Prostate gland (tissue), 2 donors: ENCODE data around the gene GSTM3.

Experiments used
- CTCF ChIP-seq, 4 experiments: fragments of 200-600 bp in 2 of 4; fragments of 450-650 bp in 2 of 4; sonication (generic) in 2 of 4; IDR thresholded peaks; 1 replicate in 3 of 4; 2 replicates in 1 of 4; pipeline ENCODE4 v1.5.1; 2016 to 2019; ENCODE audit warnings: antibody characterized with exemption in 4 of 4, mild to moderate bottlenecking in 2 of 4, moderate library complexity in 2 of 4
- POLR2A ChIP-seq: fragments of 450-650 bp; IDR thresholded peaks from one replicate; pipeline ENCODE4 v1.6.1; 2016; ENCODE audit warnings: antibody characterized with exemption, mild to moderate bottlenecking
- POLR2AphosphoS5 ChIP-seq: sonication (generic); formaldehyde crosslinking; IDR thresholded peaks from one replicate; pipeline ENCODE4 v1.6.1; 2017; ENCODE audit warnings: antibody characterized with exemption

GRCh38 chr1:109773900-109774485, 33.2 kb upstream of the GSTM3 start:
- no peak for TF ChIP-seq POLR2A
- no peak for TF ChIP-seq POLR2AphosphoS5
- TF ChIP-seq CTCF (IDR thresholded peaks at IDR 0.05): no peak
